ENCODE measurements around the gene DELE1.

The DELE1 gene

GRCh38 chr5:141923448-141924313, at the start of gene DELE1:
DELE1 (plus strand) TSS chr5:141923871; CDS start chr5:141923942, 71 bp downstream.
- DNase-seq (ENCODE audit: low read depth): peak; percentile 93

GRCh38 chr5:141873933-141874261, 49.8 kb upstream of the DELE1 start:
- no peak for DNase-seq (ENCODE audit: low read depth)

- no peak for DNase-seq (ENCODE audit: low read depth)
Measured at GRCh38 chr5:141874262-141874964, 49.3 kb upstream of the DELE1 start.

- DNase-seq (ENCODE audit: low read depth): no peak
Measured at GRCh38 chr5:141875022-141875740, 48.5 kb upstream of the DELE1 start.

GRCh38 chr5:141875795-141876627, 47.7 kb upstream of the DELE1 start:
- no peak for DNase-seq (ENCODE audit: low read depth)

GRCh38 chr5:141876628-141877355, 46.9 kb upstream of the DELE1 start:
- DNase-seq (ENCODE audit: low read depth): no peak

GRCh38 chr5:141877356-141878185, 46.1 kb upstream of the DELE1 start:
- DNase-seq (ENCODE audit: low read depth): no peak

GRCh38 chr5:141878186-141878710, 45.4 kb upstream of the DELE1 start, which contains the start of gene PCDH1:
PCDH1 (minus strand) TSS chr5:141878410; CDS start chr5:141878262, 148 bp downstream.
- no peak for DNase-seq (ENCODE audit: low read depth)

- peak; percentile 63 for DNase-seq (ENCODE audit: low read depth)
Measured at GRCh38 chr5:141878711-141879425, 44.8 kb upstream of the DELE1 start.

- DNase-seq (ENCODE audit: low read depth): no peak
Measured at GRCh38 chr5:141879426-141879759, 44.3 kb upstream of the DELE1 start.

- no peak for DNase-seq (ENCODE audit: low read depth)
Measured at GRCh38 chr5:141879941-141880738, 43.5 kb upstream of the DELE1 start.

GRCh38 chr5:141880961-141881801, 42.5 kb upstream of the DELE1 start:
- DNase-seq (ENCODE audit: low read depth): no peak

- no peak for DNase-seq (ENCODE audit: low read depth)
Measured at GRCh38 chr5:141881886-141882285, 41.8 kb upstream of the DELE1 start.

GRCh38 chr5:141882594-141883183, 41.0 kb upstream of the DELE1 start:
- DNase-seq (ENCODE audit: low read depth): no peak

- DNase-seq (ENCODE audit: low read depth): no peak
Measured at GRCh38 chr5:141883184-141883891, 40.3 kb upstream of the DELE1 start.

GRCh38 chr5:141883892-141884318, 39.8 kb upstream of the DELE1 start:
- no peak for DNase-seq (ENCODE audit: low read depth)

Data from stimulated activated CD8-positive, alpha-beta memory T cell treated with anti-CD3 and anti-CD28 coated beads, Interleukin-7, amount 100 ng/mL, for 24 hours (primary cell).